SW 1271 (cell line): ENCODE measurements around the gene GET3.
A peak's percentile ranks its signal among the peaks of the same experiment; 100 is the strongest.
"Not testable (repeated sequence)": the region's sequence is repeated elsewhere in the genome, so short reads cannot be mapped to it uniquely, and the experiment has no call there.

Experiments used
- DNase-seq, 2 experiments: peaks; one replicate each; lab custom pipeline; 2025; lab: John Stamatoyannopoulos, UW

Gene GET3

GRCh38 chr19:12736995-12737834 is at the start of gene GET3:
Gene GET3 (plus strand): TSS chr19:12737497. CDS start chr19:12737506, 9 bp downstream.
- DNase-seq, result peak; percentile 97 to 100

- no peak for DNase-seq
These were observed 48.3 kb upstream of the GET3 start for GRCh38 chr19:12689012-12689411.

GRCh38 chr19:12689581-12690216 is 47.6 kb upstream of the GET3 start:
- DNase-seq, result no peak

GRCh38 chr19:12692960-12693359 is 44.3 kb upstream of the GET3 start:
- DNase-seq, result no peak

- DNase-seq, result no peak
These were observed 42.7 kb upstream of the GET3 start for GRCh38 chr19:12694641-12695040.

- no peak for DNase-seq
These were observed 42.2 kb upstream of the GET3 start for GRCh38 chr19:12695096-12695495.

- no peak for DNase-seq
These were observed 41.8 kb upstream of the GET3 start for GRCh38 chr19:12695514-12695913.

- DNase-seq, result no peak
These were observed 41.3 kb upstream of the GET3 start for GRCh38 chr19:12695997-12696365.

- DNase-seq, result peak; percentile 69 to 84
These were observed 40.6 kb upstream of the GET3 start, which contains the start of gene FBXW9 for GRCh38 chr19:12696366-12697335. Gene FBXW9 (minus strand): TSS chr19:12696631. CDS start chr19:12696581, 50 bp downstream.

GRCh38 chr19:12697425-12697824 is 39.9 kb upstream of the GET3 start:
- not testable (repeated sequence) for DNase-seq

GRCh38 chr19:12698138-12698537 is 39.2 kb upstream of the GET3 start:
- DNase-seq, result no peak

GRCh38 chr19:12701596-12702282 is 35.6 kb upstream of the GET3 start:
- DNase-seq, result no peak

GRCh38 chr19:12703046-12703445 is 34.3 kb upstream of the GET3 start:
- DNase-seq, result peak in 1 of 2 experiments; percentile 44

GRCh38 chr19:12705169-12705568 is 32.1 kb upstream of the GET3 start:
- DNase-seq, result no peak

- no peak for DNase-seq
These were observed 31.5 kb upstream of the GET3 start for GRCh38 chr19:12705654-12706331.

GRCh38 chr19:12706332-12706718 is 31.0 kb upstream of the GET3 start:
- no peak for DNase-seq

- no peak for DNase-seq
These were observed 28.7 kb upstream of the GET3 start for GRCh38 chr19:12708641-12709040.

GRCh38 chr19:12711187-12711586 is 26.1 kb upstream of the GET3 start:
- DNase-seq, result no peak

- DNase-seq, result not testable (repeated sequence)
These were observed 25.2 kb upstream of the GET3 start for GRCh38 chr19:12712077-12712476.

GRCh38 chr19:12713304-12713703 is 24.0 kb upstream of the GET3 start:
- not testable (repeated sequence) for DNase-seq

GRCh38 chr19:12715102-12715501 is 22.2 kb upstream of the GET3 start:
- no peak for DNase-seq
